Stimulated activated CD4-positive, alpha-beta T cell treated with anti-CD3 and anti-CD28 coated beads, TNF-alpha, amount 100 ng/mL, for 1 hour (primary cell): ENCODE data around the gene ACSBG1.
"Not testable (repeated sequence)": the region's sequence is repeated elsewhere in the genome, so short reads cannot be mapped to it uniquely, and the experiment has no call there.

Experiments
- DNase-seq, 3 donors: peaks; one replicate each; pipeline ENCODE4 v3.0.0-alpha.2; 2020; ENCODE audit warnings: low read depth in 3 of 3, low spot score in 1 of 3

The ACSBG1 gene

DNA sequence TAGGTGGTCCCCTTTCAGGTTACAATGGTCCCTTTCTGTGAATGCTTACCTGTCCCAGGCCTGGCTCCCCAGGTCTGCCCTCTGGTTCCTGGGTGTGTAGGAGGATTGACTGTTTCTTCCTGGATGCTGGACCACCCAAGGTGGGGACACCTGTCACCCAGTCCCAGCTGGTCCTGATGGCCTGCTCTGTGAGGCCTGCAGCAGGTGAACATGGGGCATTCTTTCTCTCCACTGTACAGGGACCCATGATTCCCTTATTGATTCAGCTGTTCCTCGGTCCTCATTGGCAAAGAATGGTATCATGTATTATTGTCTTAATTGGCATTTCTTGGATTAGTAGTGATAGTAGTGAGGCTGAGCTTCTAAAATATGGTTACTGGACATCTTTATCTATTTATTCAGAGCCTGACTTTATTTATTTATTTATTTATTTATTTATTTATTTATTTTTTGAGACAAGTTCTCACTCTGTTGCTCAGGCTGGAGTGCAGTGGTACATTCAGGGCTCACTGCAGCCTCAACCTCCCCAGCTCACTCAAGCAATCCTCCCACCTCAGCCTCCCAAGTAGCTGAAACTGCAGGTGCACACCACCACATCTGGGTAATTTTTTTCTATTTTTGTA, 21.2 kb upstream of the ACSBG1 start:
- DNase-seq = no peak

DNA sequence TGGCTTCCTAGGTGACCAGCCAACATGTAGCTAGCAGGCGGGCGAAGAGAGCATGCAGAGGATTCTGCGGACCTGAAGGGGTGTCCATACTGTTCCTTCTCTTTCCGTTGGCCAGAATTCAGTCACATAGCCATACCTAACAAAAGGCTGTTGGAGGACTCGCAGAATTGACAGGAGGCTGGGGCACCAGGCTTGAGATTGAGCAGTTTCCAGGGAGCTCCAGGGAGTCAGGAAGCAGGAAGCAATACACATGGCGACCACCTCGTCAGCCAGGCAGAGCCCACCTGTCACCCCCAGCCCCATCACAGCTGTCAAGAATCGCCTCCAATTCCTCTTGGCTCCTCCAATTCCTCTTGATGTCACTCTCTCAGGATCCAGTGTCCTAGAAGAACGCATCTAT, 16.8 kb upstream of the ACSBG1 start:
- no peak for DNase-seq

DNA sequence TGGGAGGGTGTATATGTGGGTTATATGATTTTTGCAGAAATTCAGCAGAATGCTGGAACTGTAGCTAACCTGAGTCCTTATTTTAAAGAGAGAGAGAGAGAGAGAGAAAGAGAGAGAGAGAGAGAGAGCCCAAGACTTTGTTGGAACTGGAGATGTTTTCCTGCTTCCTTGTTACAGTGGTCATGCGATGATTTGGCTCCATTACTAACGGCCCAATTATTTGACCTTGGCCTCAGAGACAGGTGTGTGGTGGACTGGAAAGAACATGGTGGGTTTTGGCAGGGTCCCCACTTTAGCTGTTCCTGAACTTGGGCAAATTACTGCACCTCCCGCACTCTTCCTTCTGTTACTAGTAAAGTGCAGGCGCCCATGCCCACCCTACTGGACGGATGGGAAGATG, 14.8 kb upstream of the ACSBG1 start:
- DNase-seq = no peak

DNA sequence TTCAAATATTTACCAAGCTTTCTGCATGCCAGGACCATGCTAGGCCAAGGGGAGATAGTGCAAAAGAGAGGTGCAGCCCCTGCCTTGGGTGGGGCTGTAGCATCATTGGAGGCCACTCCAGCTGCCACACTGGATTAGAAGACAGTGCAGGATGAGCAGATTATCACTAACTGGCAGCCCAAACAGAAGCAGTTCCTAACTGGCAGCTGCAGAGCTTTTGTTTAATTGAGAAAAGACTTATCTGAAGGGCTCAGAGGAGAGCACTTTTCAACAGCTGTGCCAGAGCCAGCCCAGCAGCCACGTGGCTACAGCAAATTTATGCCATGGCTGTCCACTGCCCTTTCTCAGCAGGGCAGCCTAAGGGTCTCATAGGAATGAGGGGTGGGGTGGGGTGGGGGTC, 13.5 kb upstream of the ACSBG1 start:
- no peak for DNase-seq

DNA sequence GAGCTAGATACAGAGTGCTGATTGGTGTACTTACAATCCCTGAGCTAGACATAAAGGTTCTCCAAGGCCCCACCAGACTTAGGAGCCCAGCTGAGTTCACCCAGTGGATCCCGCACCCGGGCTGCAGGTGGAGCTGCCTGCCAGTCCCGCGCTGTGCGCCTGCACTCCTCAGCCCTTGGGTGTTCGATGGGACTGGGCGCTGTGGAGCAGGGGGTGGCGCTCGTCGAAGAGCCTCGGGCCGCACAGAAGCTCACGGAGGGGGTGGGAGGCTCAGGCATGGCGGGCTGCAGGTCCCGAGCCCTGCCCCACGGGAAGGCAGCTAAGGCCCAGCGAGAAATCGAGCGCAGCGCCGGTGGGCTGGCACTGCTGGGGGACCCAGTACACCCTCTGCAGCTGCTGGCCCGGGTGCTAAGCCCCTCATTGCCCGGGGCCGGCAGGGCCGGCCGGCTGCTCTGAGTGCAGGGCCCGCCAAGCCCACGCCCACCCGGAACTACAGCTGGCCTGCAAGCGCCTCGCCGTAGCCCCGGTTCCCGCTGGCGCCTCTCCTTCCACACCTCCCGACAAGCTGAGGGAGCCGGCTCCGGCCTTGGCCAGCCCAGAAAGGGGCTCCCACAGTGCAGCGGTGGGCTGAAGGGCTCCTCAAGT, 11.7 kb upstream of the ACSBG1 start:
- not testable (repeated sequence) for DNase-seq

DNA sequence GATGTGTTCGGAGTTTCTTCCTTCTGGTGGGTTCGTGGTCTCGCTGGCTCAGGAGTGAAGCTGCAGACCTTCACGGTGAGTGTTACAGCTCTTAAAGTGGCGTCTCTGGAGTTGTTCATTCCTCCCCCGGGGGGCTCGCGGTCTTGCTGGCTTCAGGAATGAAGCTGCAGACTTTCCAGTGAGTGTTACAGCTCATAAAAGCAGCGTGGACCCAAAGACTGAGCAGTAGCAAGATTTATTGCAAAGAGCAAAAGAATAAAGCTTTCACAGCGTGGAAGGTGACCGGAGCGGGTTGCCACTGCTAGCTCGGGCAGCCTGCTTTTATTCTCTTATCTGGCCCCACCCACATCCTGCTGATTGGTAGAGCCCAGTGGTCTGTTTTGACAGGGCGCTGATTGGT, 11.0 kb upstream of the ACSBG1 start:
- DNase-seq = not testable (repeated sequence)

DNA sequence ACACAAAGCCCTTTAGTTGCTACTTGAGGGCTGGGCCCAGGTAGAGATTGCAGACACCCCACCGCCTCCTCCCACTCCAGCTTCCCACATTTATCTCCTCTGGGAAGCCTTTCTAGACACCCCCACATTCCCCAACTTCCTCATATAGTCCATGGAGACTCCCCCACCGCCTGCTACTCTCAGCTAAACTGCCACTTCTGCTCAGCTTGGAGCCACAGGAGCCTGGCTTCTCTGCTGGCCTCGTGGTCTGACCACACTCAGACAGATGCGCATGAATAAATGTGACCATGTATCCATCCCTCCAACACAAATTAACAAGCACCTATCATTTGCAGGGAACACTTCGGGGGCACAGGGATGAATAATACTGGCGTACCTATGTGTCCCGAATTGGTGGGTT, 10.5 kb upstream of the ACSBG1 start:
- no peak for DNase-seq

DNA sequence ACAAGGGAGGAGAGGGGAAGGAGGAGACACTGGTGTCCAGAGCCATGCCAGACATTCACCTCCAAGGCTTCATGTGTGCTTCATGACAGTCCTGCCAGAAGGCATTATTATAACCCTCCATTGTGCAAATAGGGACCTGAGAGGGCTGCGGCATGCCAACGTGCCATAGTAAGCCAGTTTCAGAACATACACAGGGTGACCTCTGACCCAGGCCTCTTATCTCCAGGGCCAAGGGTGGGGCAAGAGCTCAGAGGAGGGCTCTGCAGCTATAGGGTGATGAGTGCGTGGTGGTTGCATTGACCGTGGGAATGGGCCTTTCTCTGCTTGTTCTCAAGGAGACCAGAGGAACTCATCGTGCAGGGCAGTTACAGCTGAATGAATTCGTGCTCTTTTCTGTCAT, 9.7 kb upstream of the ACSBG1 start:
- DNase-seq = no peak

DNA sequence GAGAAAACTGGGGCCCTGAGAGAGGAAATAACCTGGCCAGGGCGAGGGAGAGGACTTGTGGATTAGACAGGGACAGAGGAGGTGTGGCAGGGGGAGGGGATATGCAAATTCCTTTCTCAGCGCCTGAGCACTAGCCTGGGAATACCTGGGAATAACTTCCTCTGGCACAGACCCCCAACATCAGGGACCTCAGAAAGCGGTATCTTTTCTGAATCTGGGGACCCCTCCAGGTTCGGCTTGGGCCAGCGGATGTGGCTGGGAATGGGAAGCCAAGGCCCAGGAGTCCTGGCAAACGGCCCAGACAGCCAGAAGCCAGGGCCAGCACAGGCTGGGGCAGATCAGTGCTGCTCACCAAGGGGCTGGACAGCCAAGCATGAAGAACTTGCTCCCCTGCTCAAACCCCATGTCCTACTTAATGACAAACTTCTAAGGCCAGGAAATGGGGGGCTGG, 9.2 kb upstream of the ACSBG1 start:
- DNase-seq = no peak

DNA sequence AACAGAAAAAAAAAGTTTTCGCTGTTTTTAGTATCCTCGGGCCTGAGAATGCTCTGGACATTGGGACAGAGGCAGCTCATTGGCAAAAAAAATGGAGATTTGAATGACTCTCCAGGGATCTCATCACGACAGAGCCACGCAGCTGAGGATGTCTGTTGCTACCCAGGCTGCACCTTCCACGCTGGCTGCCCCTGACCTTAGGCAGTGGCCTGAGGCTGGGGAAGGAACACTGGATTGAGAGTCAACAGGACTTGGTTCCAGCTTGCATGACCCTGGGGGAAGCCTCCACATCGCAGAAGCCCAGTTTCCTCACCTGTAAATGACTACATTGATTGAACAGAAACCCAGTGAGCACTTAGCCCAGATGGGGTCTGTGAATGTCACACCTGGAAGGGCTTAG, 8.7 kb upstream of the ACSBG1 start:
- no peak for DNase-seq

DNA sequence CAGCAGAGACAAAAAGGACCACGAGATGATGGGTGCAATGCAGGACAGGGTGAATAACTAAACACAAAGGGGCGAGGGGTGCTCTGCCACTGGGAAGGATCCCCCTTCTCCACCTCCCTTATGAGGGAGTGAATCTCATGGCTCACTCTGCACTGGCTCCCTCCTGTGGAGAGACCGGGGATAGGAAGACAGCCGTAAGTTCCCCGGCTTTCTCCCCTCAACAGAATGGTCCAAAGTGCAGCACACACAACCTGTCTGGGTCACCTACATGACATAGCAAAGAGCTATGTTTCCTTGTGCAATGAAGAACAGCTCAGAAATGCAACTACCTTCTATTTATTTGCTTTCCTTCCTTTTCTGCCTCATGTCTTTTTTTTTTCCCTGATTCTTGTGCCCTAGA, 7.8 kb upstream of the ACSBG1 start:
- no peak for DNase-seq

DNA sequence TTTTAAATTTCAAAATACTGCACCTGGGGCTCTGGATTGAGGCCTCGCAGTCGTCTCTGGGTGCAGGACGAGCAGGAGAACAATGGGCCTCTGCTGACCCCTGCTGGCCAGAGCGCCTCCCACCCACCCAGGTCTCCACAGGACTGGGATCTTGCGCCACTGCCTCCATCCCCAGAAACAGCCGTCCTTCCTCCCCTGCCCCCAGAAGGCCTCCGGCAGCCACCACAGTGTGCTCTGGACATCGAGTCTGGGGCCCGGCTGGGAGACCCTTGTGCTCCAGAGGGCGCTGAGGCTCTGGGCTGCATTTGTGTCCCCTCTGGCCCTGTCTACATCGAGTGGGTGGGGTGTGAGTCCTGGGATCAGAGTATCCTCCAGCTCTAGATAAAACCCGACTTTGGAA, 6.7 kb upstream of the ACSBG1 start:
- DNase-seq = peak; percentile 53 to 77 (median 62)

DNA sequence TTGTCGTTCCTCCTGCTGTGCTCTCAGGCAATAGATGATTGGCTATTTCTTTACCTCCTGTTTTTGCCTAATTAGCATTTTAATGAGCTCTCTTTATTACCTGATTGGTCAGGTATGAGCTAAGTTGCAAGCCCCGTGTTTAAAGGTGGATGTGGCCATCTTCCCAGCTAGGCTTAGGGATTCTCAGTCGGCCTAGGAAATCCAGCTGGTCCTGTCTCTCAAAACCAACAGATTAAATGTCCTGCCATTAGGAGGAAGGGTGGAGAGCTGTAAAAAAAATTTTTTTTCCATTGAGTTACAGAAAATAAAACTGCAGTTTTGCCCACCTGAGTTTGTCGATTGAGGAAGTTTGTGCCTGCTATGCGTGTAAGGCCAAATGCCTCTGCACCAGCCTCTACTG, 5.4 kb upstream of the ACSBG1 start:
- no peak for DNase-seq

DNA sequence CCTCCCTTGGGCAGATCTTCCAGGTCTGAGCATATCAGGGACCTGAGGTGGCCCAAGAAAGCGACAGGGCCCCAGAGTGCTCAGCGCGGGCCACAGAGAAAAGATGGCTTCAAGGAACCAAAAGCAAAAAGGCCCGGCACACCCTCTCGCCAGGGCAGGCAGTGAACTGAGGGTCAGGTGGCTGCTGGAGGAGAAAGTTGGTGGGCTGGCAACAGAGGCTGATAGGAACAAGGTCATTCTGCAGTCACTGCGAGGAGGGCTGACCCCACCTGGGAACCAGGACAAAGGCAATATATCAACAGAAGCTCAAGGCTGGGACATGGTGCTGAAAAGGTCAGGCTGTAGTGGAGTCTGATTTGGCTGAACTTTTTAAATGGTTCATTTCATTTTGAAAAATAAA, 2.8 kb upstream of the ACSBG1 start:
- DNase-seq = no peak

DNA sequence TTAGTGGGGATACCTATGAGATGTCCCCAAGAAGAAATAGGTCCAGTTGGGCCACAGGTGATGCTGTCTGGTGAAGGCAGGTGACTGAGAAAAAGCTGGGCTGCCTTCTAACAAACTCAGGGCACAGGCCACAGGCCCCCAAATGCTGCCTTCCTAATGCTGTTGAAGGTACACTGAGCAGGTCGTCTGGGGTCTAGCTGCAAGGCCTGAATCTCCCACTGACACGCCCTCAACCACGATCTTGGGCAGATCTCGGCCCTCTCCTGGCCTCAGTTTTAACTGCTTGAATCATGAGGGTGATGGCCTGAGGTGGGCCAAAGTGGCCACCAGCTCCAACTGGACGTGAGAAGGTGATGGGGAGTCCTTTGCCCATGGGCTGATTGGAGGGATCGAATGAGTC, 2.1 kb upstream of the ACSBG1 start:
- no peak for DNase-seq

DNA sequence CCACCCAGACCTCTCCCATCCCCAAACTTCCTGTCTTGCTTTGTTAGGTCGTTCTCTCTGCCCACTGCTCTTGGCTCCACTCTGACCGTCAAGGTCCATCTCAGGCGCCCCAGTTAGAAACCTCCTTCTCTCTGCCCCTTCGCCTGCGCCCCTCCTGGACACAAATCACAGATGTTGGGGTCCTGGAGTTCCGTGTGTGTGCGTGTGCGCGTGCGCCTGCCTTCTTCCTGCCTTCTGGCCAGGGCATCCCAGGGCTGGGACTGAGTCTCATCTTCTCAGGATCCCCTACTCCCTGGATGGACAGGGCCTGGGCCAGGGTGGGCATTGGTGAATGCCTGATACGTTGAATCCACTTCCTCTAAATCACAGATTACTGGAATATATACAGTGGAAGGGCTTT, 869 bp downstream of the ACSBG1 start:
- DNase-seq = no peak

DNA sequence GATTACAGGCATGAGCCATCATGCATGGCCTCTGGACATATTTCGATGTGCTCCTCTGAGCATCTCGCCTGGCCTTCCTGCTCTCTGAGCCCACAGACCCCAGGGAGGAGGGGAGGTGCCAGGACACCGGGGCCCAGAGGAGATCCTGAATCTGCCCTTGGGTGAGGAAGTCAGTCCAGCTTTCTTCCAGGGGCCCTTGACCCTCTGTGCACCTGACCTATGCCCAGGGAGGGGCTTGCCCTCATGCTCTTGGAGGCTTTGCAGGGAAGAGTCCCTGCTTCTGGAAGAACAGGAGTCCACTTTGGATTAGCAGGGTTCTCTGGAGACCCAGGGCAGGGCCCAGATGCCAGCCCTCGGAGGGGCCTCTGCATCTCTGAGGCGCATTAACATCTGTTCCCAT, 1.4 kb downstream of the ACSBG1 start:
- DNase-seq = no peak

DNA sequence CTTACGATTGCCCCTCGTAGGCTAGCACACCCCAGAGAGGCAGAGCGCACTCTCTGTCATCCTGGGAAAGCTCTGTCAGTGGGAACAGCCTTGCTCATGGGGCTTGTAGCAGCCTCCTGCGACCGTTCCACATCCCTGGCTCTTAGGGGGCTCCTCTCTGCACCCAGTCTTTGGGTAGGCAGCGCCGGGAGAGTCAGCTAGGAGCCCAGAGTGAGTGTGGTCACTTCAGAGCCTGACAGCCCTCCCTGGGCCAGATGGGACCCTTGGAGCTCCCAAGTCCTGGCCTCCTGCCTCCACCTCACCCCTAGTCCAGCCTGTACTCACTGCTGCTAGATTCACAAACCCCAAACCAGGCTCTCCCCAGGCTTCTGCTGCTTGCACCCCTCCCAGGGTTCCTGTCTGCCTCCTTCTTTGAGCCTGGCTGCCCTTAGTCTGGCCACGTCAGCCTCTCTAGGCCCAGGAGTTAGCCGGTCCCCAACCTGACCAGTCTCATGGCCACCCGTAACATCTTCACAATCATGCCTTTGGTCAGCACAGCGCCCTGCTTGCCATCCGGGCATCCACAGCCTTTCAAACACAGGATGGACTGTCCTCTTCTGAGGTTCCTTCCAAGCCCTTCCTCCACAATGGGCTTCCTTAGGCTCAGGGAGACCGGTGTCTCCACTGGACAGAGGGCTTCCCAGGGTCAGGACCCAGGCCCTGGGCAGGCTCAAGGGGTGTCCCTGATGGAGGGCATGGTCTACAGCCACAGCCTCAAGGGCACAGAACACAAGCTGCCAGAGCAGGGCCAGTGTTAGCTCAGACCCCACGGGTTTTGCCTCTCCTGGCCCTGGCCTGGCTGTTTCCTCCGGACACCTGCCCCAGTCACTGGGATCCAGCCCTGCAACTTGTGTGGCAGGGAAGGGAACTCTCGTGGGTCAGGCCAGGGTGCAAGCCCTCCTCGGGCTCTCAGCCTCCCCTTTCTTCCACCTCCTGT, 4.6 kb downstream of the ACSBG1 start:
- no peak for DNase-seq

DNA sequence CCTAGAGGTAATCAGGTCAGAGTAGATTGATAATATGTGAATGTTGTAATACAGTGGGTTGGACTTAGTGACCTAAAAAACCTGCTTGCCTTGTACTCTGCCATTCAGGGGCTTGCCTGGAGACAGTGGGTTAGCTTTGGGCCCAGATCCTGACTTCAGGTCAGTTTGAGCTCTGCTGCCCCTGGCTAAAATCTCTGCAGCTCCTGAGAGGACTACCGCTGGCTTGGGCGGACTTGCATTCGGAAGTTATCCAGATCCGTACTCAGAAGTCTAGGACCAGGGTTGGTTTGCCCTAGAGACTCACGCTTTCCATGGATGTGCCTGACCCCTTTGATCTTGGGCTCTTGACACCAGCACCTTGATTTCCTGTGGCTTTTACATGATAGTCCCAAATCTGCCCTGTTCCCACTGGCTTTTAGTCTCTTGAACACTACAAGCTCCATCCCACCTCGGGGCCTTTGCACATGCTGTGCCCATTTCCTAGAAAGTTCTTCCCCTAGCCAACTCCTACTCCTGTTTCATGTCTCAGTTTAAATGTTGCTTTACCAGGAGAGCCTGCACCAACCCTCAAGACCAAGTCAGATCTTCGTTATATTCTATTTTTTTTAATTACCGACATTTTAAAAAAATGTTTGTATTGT, 5.9 kb downstream of the ACSBG1 start:
- no peak for DNase-seq

DNA sequence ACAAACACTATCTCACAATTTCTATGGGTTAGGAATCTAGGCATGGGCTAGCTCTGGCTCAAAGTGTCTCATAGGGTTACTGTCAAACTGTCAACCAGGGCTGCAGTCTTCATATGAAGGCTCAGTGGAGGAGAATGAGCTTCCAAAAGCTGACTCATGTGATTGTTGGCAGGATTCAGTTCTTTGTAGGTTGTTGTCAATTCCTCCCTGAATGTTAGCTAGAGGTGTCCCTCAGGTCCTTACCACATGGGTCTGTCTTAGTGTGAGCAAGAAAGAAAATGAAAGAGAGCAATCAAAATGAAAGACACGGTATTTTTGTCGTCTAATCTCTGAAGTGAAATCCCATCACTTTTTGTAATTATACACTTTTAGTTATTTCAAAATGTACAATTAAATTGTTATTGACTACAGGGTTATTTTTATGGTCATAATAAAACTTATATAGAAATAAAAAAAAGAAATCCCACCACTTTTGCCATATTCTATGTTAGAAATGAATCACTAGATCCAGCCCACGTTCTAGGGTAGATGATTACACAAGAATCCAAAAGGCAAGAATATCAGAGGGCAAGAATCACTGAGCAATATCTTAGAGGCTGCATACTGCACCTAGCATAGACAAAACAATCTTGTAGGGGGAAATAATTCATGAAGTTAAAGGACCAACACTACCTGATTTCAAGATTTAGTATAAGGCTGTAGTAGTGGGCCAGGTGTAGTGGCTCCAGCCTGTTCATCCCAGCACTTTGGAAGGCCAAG, 8.4 kb downstream of the ACSBG1 start:
- DNase-seq = no peak

DNA sequence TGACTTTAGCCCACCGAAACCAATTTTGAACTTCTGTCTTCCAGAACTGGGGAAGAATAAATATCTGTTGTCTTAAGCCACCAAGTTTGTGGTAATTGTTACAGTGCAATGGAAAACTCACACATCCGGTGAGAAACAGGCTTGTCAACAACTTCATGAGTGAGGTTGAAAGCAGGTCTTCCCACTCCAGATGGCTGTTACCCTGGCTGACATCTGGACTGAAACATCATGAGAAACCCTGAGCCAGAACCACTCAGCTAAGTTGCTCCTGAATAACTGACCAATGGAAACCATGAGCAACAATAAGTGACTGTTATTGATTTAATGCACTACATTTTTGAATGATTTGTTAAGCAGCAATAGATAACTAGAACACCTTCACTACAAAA, 10.3 kb downstream of the ACSBG1 start:
- DNase-seq = no peak
